Cardiac muscle cell (in vitro differentiated cells and primary cell): ENCODE results near the gene DUSP21. TPM values are rescaled to one million over a fixed set of nuclear protein-coding genes. Genes with fewer than 3 reads are reported as not detected.

ENCODE experiments used
- DNase-seq, 2 donors: peaks; one replicate each; pipeline versions ENCODE4 v3.0.0 to v3.0.0-alpha.2; 2010 to 2017; ENCODE audit warnings: low read depth in 1 of 2, low spot score in 1 of 2
- H3K27ac ChIP-seq: fragments of 200-600 bp; sonication (generic); 2 replicates; pipeline ENCODE4 v1.5.1; 2016
- H3K27me3 ChIP-seq: fragments of 200-600 bp; sonication (generic); 2 replicates; pipeline ENCODE4 v1.6.0; 2016; ENCODE audit warnings: control low read depth
- H3K36me3 ChIP-seq: fragments of 200-600 bp; sonication (generic); 2 replicates; pipeline ENCODE4 v1.5.1; 2016; ENCODE audit warnings: control low read depth
- H3K4me1 ChIP-seq: fragments of 200-600 bp; sonication (generic); 2 replicates; pipeline ENCODE4 v1.8.1; 2017; ENCODE audit warnings: low read depth, mild to moderate bottlenecking, mixed run types
- H3K4me3 ChIP-seq: fragments of 200-600 bp; sonication (generic); 2 replicates; pipeline ENCODE4 v1.5.1; 2016; ENCODE audit warnings: mild to moderate bottlenecking
- H3K9me3 ChIP-seq: fragments of 200-600 bp; sonication (generic); 2 replicates; pipeline ENCODE4 v1.5.1; 2017; ENCODE audit warnings: low read depth, mild to moderate bottlenecking, control low read depth
- CTCF ChIP-seq: IDR thresholded peaks from 2 replicates; pipeline ENCODE4 v1.5.1; 2012; ENCODE audit warnings: low read depth, mild to moderate bottlenecking, low read length
- polyA plus RNA-seq: library from polyadenylated mRNA; unstranded; fragments of >200 nt; fragmentation: Nextera tagmentation; extraction: Ambion mirVana; gene quantifications from 2 replicates; pipeline ENCODE4 v1.2.1, GENCODE V29; 2016
- total RNA-seq: library from RNA; depleted of rRNA; stranded (reverse); fragments of >200 nt; gene quantifications from 2 replicates; pipeline ENCODE4 v1.2.3, GENCODE V29; 2016

DUSP21 gene
- total and polyA plus RNA-seq, 2 experiments from 2014 or later: not detected

GRCh38 chrX:44873415-44874276, 29.8 kb downstream of the DUSP21 start:
- H3K4me3 ChIP-seq: peak overlapping the region; percentile 90

GRCh38 chrX:44874420-44875184, 30.8 kb downstream of the DUSP21 start:
- Histone ChIP-seq H3K27ac (peak overlapping the region; percentile 99), H3K36me3 (no peaks in the 10 kb centered on the region), H3K27me3 (no peaks in the 10 kb centered on the region), H3K9me3 (no peaks in the 10 kb centered on the region), H3K4me3 (peak overlapping the region; percentile 90), H3K4me1 (no peaks in the 10 kb centered on the region)
- TF ChIP-seq CTCF: no peak
- peak; percentile 28 to 35 for DNase-seq

More at GRCh38 chrX:44873415-44874276, 29.8 kb downstream of the DUSP21 start:
- Histone ChIP-seq H3K27me3 (no peaks in the 10 kb centered on the region), H3K4me1 (no peaks in the 10 kb centered on the region), H3K36me3 (no peaks in the 10 kb centered on the region), H3K27ac (peak overlapping the region; percentile 99), H3K9me3 (no peaks in the 10 kb centered on the region)
- no peak for TF ChIP-seq CTCF
- DNase-seq: peak; percentile 55 to 58

GRCh38 chrX:44875185-44875489, 31.3 kb downstream of the DUSP21 start:
- peak overlapping the region; percentile 90 for H3K4me3 ChIP-seq
- no peak overlapping the region for H3K27ac ChIP-seq
- no peaks in the 10 kb centered on the region for H3K27me3 ChIP-seq
- H3K36me3 ChIP-seq: no peaks in the 10 kb centered on the region
- TF ChIP-seq CTCF: no peak
- no peak for DNase-seq
- no peaks in the 10 kb centered on the region for H3K4me1 ChIP-seq
- H3K9me3 ChIP-seq: no peaks in the 10 kb centered on the region

- no peaks in the 10 kb centered on the region for H3K4me1 ChIP-seq
- no peaks in the 10 kb centered on the region for H3K9me3 ChIP-seq
- H3K36me3 ChIP-seq: no peaks in the 10 kb centered on the region
- H3K27ac ChIP-seq: no peak overlapping the region
- no peak for TF ChIP-seq CTCF
- no peak for DNase-seq
- H3K4me3 ChIP-seq: peak overlapping the region; percentile 90
- no peaks in the 10 kb centered on the region for H3K27me3 ChIP-seq
These were observed 32.3 kb downstream of the DUSP21 start for GRCh38 chrX:44876086-44876485.

- Histone ChIP-seq H3K27me3 (no peaks in the 10 kb centered on the region), H3K4me3 (no peak overlapping the region), H3K27ac (no peak overlapping the region), H3K4me1 (no peaks in the 10 kb centered on the region), H3K9me3 (no peaks in the 10 kb centered on the region), H3K36me3 (no peaks in the 10 kb centered on the region)
- DNase-seq: no peak
- no peak for TF ChIP-seq CTCF
These were observed 32.9 kb downstream of the DUSP21 start for GRCh38 chrX:44876767-44877166.
